Measurements from ENCODE around the gene SEL1L3.

The SEL1L3 gene

DNA sequence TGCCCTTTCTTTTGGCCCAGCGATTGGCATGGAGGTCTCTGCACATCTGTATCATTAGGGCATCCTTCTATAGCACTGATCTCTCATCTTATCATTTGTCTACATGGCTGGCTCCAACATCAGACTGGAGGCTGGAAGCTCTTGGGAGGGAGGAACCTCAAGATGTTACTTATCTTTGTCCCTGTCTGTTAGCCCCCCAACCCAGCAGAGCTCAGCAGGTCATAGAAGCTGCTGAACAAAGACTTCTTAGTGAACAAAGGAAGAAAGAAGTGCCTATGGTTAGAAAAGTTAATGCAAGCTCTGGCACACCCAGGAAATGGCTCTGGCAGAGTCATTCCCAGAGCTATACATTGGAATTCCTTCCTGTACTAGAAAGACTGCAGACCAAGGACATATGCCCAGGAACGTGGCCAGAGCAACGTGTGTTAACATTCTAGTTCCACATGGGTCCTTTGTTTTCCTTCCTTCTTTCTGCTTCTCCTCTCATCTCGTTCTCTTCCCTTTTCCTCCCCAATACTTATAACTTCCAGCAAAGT is 74.0 kb downstream of the SEL1L3 start:
- peak; percentile 29 for DNase-seq

GRCh38 chr4:25786497-25787065 is 76.2 kb downstream of the SEL1L3 start:
- no peak for DNase-seq

DNA sequence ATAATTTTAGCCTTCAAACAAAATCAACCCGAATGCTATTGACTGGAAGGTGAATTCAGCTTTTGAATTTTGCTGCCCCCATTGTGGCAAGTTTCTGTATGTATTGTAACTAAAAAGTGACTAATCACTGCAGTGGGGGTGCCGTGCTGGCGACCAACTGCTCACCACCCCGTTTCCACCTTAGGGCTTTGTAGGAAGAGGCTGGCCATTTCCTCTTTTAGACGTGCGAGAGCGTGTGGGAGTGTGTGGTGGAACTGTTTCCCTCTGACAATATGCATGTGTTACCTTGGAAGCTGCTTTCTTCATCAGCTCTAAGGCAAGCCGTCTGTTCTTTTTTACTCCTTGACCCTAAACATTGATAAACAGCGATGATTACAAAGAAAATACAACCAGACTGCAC is 78.8 kb downstream of the SEL1L3 start:
- no peak for DNase-seq

- DNase-seq, result no peak
Observed at GRCh38 chr4:25783126-25783525, 79.7 kb downstream of the SEL1L3 start.

GRCh38 chr4:25782482-25782881 is 80.3 kb downstream of the SEL1L3 start:
- DNase-seq, result no peak

GRCh38 chr4:25779021-25779420 is 83.8 kb downstream of the SEL1L3 start:
- DNase-seq, result no peak

- DNase-seq, result no peak
Observed at GRCh38 chr4:25776795-25777194, 86.0 kb downstream of the SEL1L3 start.

GRCh38 chr4:25775166-25775565 is 87.6 kb downstream of the SEL1L3 start:
- DNase-seq, result no peak

GRCh38 chr4:25773358-25773757 is 89.4 kb downstream of the SEL1L3 start:
- no peak for DNase-seq

DNA sequence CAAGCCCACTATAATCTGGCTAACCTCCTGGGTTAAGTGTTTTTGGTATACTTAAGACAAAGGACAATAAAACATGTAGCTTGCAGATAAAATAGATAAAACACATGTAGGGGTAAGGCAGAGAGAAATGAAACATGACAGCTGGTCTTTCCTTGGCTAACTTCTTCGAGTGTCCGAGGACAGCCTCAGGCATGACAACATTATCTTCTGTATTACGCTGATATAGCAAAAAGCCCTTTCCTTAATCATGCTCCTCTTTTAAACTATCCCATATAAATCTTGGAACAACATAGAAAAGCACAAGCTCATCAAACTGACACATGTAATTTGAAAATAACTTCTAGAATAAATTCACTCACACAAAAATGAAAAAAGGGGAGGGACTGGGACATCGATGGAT is 91.1 kb downstream of the SEL1L3 start:
- DNase-seq, result no peak

DNA sequence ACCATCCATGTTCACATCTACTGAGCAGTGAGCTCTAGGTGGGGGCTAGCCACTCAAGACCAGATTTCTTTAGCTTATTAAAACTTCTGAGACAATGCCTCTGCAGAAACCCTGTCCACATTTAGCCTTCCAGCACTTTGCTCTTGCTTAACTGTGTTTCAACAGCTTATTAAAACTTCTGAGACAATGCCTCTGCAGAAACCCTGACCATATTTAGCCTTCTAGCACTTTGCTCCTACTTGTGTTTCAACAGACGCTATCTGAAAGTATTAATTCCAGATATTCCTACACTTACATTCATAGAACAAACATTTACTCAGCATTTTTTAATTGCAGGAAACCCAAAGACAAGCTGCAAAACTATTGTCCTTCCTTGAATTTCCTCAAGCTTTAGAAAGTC is 91.9 kb downstream of the SEL1L3 start:
- DNase-seq, result peak; percentile 42

- peak; percentile 16 for DNase-seq
Observed at GRCh38 chr4:25769251-25769650, 93.5 kb downstream of the SEL1L3 start.

GRCh38 chr4:25767877-25768725 is 94.7 kb downstream of the SEL1L3 start:
- peak; percentile 72 for DNase-seq

GRCh38 chr4:25760518-25761157 is 102.2 kb downstream of the SEL1L3 start:
- DNase-seq, result no peak

GRCh38 chr4:25760048-25760447 is 102.7 kb downstream of the SEL1L3 start:
- no peak for DNase-seq

GRCh38 chr4:25759101-25759500 is 103.7 kb downstream of the SEL1L3 start:
- DNase-seq, result no peak

DNA sequence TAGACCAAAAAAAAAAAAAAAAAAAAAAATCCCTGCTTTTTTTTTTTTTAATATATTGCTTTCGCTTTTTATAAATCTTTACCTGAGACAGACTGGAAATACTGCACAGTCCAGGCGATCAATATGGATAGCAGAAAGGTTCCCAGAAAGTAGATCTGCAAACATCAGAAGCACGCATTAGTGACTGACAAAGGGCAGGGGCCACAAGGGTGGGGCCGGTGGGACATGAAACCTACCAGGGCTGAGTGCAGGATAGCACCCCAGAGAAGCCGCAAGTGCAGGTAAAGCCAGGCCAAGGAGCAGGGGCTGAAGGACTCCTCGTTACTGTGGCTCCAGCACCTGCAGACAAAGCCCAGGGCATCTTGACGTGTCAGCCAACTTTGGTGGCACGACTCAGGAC is 105.3 kb downstream of the SEL1L3 start:
- no peak for DNase-seq

DNA sequence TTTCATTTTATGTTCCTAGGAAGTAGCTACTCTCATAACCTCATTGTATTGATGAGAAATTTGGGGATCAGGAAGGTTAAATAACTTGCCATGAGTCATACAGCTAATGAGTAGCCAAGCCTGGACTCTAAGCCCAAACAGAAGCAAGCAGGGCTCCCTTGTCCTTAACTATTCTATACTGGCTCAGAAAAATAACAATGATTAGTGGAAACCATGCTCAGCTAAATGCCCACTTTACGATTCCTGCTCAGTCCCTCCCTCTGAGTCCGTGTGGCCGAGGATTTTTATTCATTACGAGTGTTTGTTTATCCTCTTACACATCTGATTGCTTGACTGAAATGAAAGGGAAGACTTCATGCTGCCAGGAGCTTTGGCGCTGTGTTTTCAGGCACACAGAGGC is 106.3 kb downstream of the SEL1L3 start:
- no peak for DNase-seq

DNA sequence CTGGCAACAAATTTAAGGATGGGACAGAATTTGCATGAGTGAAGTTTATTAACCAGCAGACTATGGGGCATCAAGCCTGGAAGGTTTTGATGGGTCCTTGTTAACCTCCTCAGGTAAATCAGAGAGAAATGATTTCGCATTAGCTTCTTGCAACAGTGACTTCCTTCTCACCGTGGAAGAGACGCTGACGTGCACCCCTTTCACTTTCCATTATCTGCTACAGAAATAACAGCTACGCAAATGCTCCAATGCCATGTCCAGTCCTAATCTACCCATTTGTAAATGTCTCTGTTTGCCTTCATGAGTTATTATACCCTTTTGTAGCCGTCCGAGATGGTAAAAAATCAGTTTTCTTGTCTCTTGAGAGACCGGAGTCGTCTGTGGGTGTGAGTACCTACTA is 106.9 kb downstream of the SEL1L3 start:
- no peak for DNase-seq

DNA sequence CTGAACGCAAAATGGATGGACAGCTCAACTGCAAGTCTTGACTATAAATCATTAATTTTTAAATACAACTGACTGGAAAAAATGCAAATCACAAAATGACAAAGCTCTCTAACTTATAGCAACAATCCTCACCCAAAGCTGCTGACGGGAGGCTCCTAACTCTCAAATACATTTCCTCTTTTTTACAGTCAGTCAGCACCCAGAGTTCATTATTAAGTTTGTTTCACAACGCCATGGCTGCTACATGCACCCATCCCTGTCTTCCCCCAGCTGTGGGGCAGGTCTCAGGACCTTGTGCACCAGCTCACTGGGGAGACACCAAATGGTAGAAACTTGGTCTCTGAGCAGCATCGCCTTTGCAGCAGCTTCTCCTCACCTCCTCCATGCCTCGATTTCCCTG is 109.5 kb downstream of the SEL1L3 start:
- DNase-seq, result no peak

- DNase-seq, result peak; percentile 7
Observed at GRCh38 chr4:25750874-25751273, 111.9 kb downstream of the SEL1L3 start.

- DNase-seq, result no peak
Observed at GRCh38 chr4:25749150-25749794, 113.5 kb downstream of the SEL1L3 start.

- no peak for DNase-seq
Observed at GRCh38 chr4:25743971-25744370, 118.8 kb downstream of the SEL1L3 start.
